CD4-positive, alpha-beta T cell treated with Interleukin-6 at 100 ng/mL for 8 hours (primary cell): ENCODE measurements around the gene OR52A5.
A peak's percentile ranks its signal among the peaks of the same experiment; 100 is the strongest.
"Not testable (repeated sequence)": the region's sequence is repeated elsewhere in the genome, so short reads cannot be mapped to it uniquely, and the experiment has no call there.

Experiments
- DNase-seq: peaks from one replicate; pipeline ENCODE4 v3.0.0-alpha.2; 2020; ENCODE audit warnings: mixed read lengths, low spot score

Gene OR52A5

DNA sequence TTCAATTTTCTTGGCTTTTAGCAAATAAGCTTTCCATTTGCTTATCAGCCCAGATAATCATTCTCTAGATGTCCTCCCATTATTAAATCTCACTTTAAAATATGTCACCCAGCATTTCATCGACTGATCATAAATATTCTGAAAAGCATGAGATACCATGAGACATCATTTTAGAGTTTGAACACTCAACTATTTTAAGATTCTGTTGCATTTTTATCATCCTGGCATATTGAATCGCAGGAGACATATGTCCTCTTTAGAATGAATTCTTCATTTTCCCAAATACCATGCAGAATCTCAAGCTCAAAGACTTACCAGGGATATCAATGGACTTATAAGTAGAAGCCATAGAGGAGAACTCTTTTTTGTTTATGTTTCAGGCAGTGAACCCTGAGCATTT, at the start of gene OR52A5:
Gene OR52A5 (minus strand): TSS at position 361 of the 400 bp plus-strand sequence. CDS start 5,714 bp downstream, outside the sequence.
- no peak for DNase-seq

DNA sequence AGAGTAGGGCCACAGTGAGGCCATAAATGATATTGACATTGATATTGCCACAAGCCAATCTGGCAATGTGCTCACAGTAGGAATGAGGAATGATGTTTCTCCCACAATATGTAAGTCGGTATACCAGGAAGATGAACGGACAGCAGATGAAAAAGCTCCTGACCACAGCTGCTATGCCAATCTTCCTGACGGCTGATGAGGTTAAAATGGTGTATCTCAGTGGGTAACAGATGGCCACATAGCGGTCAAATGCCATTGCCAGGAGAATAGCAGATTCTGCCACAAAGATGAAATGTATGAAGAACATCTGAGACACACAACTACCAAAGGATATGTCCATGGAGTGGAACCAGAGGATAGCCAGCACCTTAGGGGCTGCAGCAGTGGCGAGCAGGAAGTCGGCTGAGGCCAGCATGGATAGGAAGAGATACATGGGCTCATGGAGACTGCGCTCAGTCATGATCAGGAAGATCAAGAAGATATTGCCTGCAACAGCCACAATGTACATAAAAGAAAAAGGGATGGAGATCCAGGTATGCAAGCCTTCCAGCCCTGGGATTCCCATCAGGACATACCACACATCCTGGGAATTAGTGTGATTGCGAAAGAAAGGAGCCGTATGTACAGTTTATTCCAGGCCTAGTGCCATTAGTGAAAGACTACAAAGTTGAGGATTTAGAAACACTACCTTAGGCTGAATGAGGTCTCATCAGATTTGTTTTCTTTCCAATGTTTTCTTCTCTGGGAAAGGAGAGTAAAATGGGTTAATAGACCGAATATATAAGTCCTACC, 40.1 kb upstream of the OR52A5 start:
- DNase-seq = no peak

DNA sequence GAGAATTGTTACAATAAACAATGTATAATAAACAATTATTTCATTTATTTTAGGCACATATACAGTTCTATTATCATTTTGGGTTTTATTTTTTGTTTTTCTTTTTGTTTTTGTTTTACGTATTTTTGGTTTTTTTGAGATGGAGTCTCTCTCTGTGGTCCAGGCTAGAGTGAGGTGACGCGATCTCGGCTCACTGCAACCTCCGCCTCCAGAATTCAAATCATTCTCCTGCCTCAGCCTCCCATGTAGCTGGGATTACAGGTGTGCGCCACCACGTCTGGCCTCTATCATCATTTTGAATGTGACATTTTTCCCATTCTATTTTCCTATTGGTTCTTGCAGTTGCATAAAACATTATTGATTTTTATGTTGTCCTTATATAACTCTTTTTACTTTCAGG, 36.8 kb upstream of the OR52A5 start:
- no peak for DNase-seq

DNA sequence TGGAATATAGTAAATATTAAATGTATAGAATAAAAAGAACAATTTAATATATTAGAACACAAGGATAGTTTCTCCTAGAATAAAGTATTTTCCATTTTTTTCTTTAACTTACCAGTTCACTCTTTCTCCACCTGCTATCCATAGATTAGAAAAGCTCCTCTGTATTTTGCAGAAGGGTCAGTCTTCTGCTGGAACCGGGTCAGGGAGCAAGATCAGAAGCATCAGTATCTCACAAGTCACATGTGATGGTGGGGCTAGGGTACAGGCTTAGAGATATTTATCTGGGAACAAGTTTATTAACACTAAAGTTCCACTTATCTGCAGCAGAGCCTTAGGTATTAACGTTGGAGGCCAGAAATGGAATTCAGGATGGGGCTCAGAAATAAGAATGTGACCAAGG, 33.7 kb upstream of the OR52A5 start:
- DNase-seq = no peak

DNA sequence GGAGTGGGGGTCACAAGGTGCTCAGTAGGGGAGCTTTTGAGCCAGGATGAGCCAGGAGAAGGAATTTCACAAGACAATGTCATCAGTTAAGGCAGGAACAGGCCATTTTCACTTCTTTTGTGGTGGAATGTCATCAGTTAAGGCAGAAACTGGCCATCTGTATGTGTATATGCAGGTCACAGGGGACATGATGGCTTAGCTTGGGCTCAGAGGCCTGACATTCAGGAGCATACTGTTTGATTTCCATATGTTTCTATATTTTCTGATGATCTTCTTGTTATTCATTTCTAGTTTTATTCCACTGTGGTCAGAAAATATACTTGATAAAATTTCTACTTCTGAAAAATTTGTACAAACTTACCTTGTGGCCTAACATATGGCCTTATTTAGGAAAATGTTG, 27.7 kb upstream of the OR52A5 start:
- not testable (repeated sequence) for DNase-seq

DNA sequence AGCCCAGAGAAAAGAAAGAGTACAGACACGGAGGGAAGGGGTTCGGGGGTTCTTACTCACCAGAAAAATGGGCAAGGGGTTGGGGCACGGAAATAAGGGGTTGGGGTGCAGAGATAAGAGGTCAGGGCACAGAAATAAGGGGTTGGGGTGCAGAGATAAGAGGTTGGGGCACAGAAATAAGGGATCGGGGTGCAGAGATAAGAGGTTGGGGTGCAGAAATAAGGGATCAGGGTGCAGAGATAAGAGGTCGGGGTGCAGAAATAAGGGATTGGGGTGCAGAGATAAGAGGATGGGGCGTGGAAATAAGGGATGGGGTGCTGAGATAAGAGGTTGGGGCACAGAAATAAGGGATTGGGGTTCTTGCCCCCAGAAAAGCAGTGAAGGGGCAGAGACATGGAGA, 26.7 kb upstream of the OR52A5 start:
- not testable (repeated sequence) for DNase-seq

DNA sequence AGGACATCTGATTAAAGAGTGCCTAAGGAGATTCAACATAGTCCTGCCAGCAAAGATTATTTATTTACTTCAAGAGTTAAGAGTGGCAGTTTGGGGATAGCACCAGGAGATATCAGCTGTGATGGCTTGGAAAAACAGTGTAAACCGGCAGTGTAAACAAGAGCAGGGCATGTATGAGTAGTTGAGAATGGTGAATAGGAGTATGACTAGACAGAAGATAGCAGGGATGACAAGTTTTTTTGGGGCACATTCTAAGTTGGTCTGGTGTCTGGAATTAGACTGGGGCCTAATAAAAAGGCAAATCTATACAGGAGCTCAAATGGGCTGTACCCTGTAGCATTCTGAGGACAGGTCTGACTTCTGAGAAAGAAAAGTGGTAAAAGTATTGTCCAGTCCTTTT, 22.9 kb upstream of the OR52A5 start:
- not testable (repeated sequence) for DNase-seq

DNA sequence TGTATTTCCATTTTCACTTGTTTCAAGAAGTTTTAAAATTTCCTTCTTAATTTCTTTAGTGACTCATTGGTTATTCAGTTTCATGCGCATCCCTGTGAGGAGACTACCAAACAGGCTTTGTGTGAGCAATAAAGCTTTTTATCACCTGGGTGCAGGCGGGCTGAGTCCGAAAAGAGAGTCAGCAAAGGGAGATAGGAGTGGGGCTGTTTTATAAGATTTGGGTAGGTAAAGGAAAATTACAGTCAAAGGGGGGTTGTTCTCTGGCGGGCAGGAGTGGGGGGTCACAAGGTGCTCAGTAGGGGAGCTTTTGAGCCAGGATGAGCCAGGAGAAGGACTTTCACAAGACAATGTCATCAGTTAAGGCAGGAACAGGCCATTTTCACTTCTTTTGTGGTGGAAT, 22.1 kb upstream of the OR52A5 start:
- not testable (repeated sequence) for DNase-seq

DNA sequence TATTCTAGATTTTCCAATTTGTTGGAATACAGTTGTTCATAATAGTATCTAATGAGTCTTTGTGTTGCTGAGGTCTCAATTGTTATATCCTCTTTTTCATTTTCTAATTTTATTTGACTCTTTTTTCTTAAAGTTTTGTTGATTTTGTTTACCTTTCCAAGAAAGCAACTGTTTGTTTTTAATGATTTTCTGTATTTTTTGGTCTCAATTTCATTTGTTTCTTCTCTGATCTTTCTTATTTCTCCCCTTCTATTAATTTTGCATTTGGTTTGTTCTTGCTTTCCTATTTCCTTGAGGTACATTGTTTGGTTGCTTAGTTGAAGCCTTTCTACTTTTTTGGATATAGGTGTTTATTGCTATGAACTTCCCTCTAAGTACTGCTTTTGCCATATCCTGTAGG, 21.6 kb upstream of the OR52A5 start:
- no peak for DNase-seq

DNA sequence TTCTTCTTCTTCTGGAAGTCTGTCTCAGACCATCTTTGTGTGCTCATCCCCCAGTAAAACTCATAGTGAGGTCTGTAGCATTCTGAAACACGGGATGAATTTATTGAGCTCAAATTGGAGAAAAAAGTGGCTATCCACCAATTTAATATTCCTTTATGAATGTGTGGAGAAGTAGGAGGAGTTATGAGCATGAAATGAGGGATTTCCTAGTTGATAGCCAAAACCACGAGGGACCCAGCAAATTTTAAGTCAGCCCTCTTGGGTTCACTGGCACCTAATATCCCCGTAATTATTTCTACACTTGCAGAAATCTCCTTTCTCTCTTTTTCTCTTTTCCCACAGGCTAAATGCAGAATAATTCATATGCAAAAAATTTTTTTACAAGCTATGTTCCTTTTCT, 16.5 kb upstream of the OR52A5 start, which contains the start of gene OR52A1:
Gene OR52A1 (minus strand): TSS at position 101 of the 400 bp plus-strand sequence. CDS start 2,388 bp downstream, outside the sequence.
- DNase-seq = no peak

DNA sequence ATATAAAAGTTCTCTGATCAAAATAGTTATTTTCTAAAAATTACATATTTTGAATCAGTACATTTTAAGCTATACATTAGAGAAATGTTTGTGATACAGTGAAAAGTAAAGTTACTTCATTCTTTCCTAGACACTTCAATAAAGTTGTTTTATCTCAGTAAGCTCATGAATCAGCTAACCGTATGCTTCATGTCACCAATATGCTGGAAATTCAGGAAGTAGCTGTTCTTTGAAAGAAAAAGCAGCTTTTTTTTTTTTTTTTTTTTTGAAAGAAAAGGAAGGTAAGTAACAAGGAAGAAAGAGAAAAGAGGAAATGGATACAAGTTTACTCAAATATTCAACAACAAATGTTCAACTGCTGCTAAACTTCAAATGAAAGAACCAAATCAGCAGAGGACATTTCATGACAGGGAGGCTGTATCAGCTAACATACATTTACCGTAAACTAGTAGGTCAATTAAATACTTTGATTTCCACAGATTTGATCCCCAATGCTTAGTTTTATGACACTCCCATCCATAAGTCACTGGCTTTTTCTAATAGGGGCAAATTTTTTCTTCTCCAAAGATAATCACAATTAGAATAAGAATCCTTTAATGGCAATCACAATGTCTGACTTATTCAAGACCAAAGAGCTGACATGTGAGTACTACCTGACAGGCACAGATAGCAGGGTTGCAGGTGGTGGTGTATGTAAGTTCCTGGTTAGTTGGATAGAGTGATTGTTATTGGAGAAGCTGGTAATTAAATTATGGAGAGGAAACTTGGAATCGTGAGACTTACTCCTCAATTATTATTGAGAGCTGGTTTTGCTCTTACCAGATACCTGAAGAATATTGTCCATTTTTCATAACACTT, 15.6 kb upstream of the OR52A5 start:
- no peak for DNase-seq

DNA sequence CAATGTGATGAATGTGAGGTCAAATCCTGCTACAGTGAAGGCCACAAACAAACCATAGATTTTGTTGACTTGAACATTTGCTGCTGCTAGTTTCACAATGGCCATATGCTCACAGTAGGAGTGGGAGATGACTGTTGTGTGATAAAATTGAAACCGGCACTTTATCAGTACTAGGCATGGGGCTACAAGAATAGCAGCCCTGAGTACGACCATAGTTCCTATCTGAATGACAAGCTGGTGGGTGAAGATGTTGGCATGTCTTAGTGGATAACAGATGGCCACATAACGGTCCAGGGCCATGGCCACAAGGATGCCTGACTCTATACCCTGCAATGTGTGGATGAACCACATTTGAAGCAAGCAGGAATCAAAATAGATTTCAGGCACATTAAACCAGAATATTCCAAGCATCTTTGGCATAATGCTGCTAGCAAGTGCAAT, 13.6 kb upstream of the OR52A5 start:
- no peak for DNase-seq

DNA sequence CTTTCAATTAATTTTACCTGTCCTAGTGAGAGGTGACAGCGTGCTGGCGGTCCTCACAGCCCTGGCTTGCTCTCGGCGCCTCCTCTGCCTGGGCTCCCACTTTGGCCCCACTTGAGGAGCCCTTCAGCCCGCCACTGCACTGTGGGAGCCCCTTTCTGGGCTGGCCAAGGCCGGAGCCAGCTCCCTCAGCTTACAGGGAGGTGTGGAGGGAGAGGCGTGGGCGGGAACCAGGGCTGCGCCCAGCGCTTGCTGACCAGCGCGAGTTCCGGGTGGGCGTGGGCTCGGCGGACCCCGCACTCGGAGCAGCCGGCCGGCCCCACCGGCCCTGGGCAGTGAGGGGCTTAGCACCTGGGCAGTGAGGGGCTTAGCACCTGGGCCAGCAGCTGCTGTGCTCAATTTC, 6.0 kb upstream of the OR52A5 start:
- not testable (repeated sequence) for DNase-seq

DNA sequence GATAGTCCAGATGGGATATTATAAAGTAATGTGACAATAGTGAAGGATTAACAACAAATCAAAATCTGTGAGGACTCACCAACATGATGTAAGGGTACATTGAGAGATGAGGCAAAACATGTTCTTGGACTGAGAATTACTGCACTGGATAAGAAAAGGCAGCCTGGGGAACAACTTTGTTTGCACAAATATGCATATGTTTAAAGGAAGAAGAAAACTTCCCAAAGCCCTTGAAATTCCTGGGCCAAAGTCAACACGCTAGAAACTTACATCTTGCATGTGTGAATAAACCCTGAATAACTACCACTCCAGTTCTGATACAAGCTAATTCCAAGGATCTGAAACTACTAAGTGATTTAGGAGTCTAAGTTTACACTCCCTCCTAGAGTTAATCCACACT, 1.1 kb downstream of the OR52A5 start:
- DNase-seq = no peak

DNA sequence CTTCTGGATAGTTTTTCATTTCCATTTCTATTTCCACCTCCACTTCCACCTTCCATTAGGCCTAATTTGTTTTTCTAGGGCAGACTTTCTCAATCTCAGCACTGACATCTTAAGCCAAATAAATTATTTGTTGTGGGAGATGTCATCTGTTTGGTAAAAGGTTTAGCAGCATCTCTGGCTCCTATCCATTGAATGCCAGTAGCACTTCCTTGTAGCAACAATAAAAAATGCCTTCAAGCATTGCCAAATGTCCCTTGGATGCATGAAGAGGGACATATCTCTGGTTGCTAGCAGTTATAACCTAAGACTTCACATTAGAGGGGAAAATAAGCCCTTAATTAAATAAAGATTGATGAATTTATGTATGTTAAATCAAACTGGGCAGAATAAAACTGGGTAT, 1.9 kb downstream of the OR52A5 start:
- DNase-seq = no peak

DNA sequence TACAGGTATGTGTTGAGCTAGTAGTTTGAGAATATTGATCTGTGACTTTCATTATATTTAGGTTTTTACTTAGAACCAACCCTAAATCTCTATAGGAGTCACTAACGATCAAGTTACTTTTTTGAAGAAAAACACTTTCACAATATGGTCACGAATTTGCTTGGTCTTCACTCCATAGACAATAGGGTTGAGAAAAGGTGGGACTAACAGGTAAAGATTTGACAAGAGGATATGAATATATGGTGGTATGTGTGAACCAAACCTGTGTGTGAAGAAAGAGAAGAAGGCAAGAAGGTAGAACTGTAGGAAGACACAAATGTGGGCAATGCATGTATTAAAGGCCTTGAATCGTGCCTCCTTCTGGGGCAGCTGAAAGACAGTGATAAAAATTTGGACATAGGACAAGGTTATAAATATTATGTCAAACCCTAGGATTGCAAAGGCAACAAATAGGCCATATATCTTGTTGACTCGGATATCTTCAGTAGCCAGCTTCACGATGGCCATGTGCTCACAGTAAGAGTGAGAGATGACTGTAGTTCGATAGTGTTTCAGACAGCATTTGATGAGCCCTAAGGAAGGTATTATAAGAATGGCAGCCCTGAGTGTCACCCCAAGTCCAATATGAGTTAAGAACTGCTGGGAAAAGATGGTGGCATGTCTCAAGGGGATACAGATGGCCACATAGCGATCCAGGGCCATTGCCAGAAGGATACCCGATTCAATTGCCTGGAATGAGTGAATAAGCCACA, 6.4 kb downstream of the OR52A5 start:
- DNase-seq = no peak

DNA sequence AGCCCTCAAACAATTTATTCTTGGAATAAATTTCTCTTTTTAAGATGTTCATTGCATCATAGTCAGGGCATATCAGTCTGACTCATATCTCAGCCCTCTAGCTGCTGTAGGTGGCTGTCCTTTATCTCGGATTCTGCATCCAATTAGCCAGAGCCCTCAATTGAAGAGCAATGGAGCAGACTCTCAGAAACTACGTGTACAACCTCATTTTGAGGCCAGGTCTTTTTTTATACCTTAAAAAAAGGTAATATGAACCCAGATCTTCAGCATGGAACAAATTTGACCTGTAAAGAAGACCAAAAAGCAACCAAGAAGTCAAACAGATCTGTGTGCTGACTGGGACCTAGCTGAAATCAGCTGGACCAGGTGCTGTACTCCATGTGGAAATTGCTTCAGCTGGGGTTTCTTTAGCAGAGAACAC, 8.7 kb downstream of the OR52A5 start:
- no peak for DNase-seq

DNA sequence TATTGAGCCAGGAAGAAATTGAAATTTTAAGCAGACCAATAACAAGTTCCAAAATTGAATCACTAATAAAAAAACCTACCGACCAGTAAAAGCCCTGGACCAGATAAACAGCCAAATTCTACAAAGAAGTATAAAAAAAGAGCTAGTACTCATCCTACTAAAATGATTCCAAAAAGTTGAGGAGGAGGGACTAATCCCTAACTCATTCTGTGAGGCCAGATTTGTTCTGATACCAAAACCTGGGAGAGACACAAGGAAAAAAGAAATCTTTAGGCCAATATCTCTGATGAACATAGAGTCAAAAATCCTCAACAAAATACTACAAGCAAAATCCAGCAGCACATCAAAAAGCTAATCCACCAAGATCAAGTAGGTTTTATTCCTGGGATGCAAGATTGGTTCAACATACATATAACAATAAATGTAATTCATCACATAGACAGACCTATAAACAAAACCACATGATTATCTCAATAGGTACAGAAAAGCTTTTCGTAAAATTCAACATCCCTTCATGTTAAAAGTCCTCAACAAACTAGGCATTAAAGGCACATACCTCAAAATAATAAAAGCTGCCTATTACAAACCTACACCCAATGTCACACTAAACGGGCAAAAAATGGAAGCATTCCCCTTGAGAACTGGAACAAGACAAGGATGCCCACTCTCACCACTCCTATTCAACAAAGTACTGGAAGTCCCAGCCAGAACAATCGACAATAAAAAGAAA, 13.1 kb downstream of the OR52A5 start:
- no peak for DNase-seq

DNA sequence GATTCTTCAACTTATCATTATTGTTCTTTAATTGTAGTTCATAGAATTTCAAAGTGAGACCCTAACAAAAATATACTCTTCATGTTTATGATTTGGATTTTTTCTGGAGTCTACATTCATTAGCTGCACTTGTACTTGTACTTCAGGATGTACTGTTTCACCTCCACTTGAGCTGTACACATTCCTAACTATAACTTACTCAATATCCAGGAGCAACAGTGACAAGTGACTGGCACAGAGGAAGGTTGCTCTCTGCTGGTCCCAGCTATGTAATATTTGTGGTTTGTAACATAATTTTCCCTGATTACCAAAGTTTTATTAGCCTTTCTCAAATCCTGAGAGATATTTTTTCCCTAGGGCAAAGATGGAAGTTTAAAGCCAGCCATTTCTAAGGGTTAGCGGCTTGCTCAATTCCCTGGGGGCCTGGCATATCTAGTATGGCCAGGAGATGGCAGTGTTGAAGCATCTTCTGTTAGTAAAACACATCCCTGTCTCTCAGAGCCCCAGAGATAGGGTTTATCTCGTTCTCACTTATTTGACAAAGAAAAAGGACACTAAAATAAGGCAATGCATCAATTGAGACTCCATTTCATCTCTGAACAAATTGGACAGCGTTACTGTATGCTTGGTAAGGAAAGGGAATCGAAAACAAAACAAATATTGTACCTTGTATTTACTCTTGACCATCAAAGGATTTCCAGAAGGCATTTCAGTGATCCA, 14.2 kb downstream of the OR52A5 start:
- DNase-seq = peak; percentile 19

DNA sequence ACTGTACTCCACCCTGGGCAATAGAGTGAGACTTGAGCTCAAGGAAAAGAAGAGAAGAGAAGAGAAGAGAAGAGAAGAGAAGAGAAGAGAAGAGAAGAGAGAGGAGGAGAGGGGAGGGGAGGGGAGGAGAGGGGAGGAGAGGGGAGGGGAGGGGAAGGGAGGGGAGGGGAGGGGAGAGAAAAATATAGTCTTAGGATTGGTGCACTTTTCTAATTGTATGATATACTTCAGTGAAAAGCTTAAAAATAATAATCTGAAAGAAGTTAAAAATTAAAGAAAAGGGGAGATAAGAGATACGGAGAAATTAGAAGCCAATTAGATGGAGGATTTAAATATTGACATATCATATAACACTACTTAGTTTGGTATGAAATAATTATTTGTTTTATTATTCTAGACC, 19.3 kb downstream of the OR52A5 start:
- DNase-seq = no peak

DNA sequence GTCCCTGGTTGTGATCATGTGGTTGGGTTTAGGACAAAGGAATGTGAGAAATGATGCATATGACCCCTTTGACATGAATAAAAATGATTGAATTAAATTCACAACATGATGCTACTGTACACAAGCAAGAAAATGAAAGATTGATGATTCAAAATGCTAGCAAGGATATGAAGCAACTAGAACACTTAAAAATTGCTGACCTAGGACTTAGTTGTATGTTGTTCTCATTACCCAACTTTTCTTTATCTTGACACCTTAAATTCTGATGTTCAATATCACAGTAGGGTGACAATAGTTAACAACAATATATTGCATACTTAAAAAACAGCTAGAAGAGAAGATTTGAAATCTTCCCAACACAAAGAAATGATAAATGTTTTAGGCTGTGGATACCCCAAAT, 20.6 kb downstream of the OR52A5 start:
- no peak for DNase-seq
